ENCODE measurements around the gene FNDC3B. TPM values are rescaled to one million over a fixed set of nuclear protein-coding genes. Genes with fewer than 3 reads are reported as not detected.
A peak's percentile ranks its signal among the peaks of the same experiment; 100 is the strongest.

The FNDC3B gene
- total RNA-seq, 1 experiment from 2014 or later = 173 TPM

DNA sequence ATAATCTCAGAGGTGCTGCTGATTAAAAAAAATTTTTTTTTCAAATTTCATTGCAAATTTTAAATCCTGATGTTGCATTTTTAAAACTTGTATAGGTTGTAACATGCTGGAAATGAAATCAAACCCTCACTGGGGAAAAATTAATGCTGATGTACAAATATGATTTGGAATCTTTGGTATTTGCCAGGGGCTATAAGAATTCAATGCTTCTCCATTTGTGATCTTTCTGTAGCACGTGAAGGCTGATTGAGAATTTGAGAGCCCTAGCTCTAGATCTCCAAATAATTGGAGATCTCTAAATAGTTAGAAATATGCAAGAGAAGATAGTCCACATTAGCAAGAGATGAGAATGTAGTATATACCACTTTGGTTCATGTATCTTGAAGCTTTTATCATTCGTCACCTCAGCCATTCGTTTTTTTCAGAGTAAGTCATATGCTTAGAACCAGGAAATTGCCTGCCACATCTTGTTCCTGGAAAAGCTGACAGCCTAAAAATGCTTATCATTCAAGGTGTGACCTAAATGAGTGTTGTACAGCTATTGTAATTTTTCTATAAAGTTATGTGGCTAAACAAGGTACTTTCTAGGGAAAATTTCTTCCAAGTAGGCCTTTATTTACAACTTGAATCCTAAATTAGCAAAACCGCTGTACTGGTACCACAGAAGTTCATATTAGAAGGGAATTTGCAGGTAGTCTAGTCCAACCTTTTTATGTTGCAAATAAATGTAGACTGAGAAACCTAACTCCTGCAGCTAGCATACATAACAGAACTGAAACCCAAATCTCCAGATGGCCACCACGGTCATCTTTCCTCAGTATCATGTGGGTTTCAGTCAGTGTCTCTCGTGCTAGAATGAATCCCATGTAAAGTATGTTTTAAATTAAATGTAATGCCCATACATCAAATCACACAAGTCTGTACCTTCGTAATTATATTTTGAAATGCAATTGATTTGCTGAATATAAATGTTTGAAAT, 48.5 kb downstream of the FNDC3B start:
- Histone ChIP-seq H3K9me3 (ENCODE audit: control insufficient read depth, insufficient read depth, low read depth, low read length) (no peaks in the 10 kb centered on the region), H3K4me3 (ENCODE audit: low read depth in 2 of 2, low read length in 2 of 2) (no peak overlapping the region), H3K4me1 (ENCODE audit: control insufficient read depth, insufficient read depth, low read length) (peaks cover 69% of the 10 kb centered on the region), H3K36me3 (ENCODE audit: control insufficient read depth, insufficient read depth, low read length) (peaks cover 2% of the 10 kb centered on the region; the same call in 1 of the 2 replicates), H3K27me3 (ENCODE audit: control insufficient read depth, insufficient read depth, low read length) (no peaks in the 10 kb centered on the region), H3K27ac (ENCODE audit: low read length) (peak overlapping the region; percentile 63)
- in situ Hi-C loops (cut with HindIII; ENCODE audit: low pct_unique_long_range_greater_than_20kb, low sequenced_read_pairs) (no loop called here), intact Hi-C loops (cut with micrococcal nuclease; ENCODE audit: unreplicated experiment) (no loop called here)
- ChIA-PET CTCF (no interaction called here), POLR2A (no interaction called here)
- no TSS peak for BruUV-seq (replicated peaks)
- no peak for DNase-seq (ENCODE audit: low read depth, low spot score)
- TF ChIP-seq SIN3A (IDR thresholded peaks at IDR 0.05; ENCODE audit: borderline replicate concordance, insufficient read depth, low read depth, low read length) = no peak
- TF ChIP-seq TCF7L2 (IDR thresholded peaks at IDR 0.05; ENCODE audit: low read depth, low read length) = no peak
- no peak for TF ChIP-seq POLR2AphosphoS5 (IDR thresholded peaks at IDR 0.05; ENCODE audit: low read depth, low read length)
- no peak for TF ChIP-seq REST (IDR thresholded peaks at IDR 0.05; ENCODE audit: insufficient read depth in 1 of 2, low read depth in 2 of 2, low read length in 1 of 2)
- TF ChIP-seq, protein P1, sequence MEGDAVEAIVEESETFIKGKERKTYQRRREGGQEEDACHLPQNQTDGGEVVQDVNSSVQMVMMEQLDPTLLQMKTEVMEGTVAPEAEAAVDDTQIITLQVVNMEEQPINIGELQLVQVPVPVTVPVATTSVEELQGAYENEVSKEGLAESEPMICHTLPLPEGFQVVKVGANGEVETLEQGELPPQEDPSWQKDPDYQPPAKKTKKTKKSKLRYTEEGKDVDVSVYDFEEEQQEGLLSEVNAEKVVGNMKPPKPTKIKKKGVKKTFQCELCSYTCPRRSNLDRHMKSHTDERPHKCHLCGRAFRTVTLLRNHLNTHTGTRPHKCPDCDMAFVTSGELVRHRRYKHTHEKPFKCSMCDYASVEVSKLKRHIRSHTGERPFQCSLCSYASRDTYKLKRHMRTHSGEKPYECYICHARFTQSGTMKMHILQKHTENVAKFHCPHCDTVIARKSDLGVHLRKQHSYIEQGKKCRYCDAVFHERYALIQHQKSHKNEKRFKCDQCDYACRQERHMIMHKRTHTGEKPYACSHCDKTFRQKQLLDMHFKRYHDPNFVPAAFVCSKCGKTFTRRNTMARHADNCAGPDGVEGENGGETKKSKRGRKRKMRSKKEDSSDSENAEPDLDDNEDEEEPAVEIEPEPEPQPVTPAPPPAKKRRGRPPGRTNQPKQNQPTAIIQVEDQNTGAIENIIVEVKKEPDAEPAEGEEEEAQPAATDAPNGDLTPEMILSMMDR (IDR thresholded peaks at IDR 0.05) = no peak
- no peak for ATAC-seq

- no peaks in the 10 kb centered on the region for H3K27me3 ChIP-seq (ENCODE audit: control insufficient read depth, insufficient read depth, low read length)
- TF ChIP-seq SIN3A (IDR thresholded peaks at IDR 0.05; ENCODE audit: borderline replicate concordance, insufficient read depth, low read depth, low read length) (no peak), REST (IDR thresholded peaks at IDR 0.05; ENCODE audit: insufficient read depth in 1 of 2, low read depth in 2 of 2, low read length in 1 of 2) (no peak), POLR2AphosphoS5 (IDR thresholded peaks at IDR 0.05; ENCODE audit: low read depth, low read length) (no peak), TCF7L2 (IDR thresholded peaks at IDR 0.05; ENCODE audit: low read depth, low read length) (no peak)
- TF ChIP-seq, protein P1 (IDR thresholded peaks at IDR 0.05) = no peak
- H3K9me3 ChIP-seq (ENCODE audit: control insufficient read depth, insufficient read depth, low read depth, low read length) = no peaks in the 10 kb centered on the region
- H3K27ac ChIP-seq (ENCODE audit: low read length) = peak overlapping the region; percentile 76
- ATAC-seq (no peak), DNase-seq (ENCODE audit: low read depth, low spot score) (no peak)
- H3K4me1 ChIP-seq (ENCODE audit: control insufficient read depth, insufficient read depth, low read length) = peaks cover 69% of the 10 kb centered on the region
- ChIA-PET CTCF (no interaction called here), POLR2A (no interaction called here)
- BruUV-seq (replicated peaks) = no TSS peak
- H3K4me3 ChIP-seq (ENCODE audit: low read depth in 2 of 2, low read length in 2 of 2) = no peak overlapping the region
- H3K36me3 ChIP-seq (ENCODE audit: control insufficient read depth, insufficient read depth, low read length) = peaks cover 2% of the 10 kb centered on the region; the same call in 1 of the 2 replicates
- in situ Hi-C loops (cut with HindIII; ENCODE audit: low pct_unique_long_range_greater_than_20kb, low sequenced_read_pairs) = no loop called here
- intact Hi-C loops (cut with micrococcal nuclease; ENCODE audit: unreplicated experiment) = no loop called here
These were observed 49.9 kb downstream of the FNDC3B start for GRCh38 chr3:172089250-172089649.
